GM12801 (cell line): Measurements from ENCODE around the gene C16orf95.

Source experiments
- TF ChIP-seq, protein P1 (sequence below): IDR thresholded peaks from one replicate; pipeline ENCODE4 v1.5.1; 2011; ENCODE audit warnings: control low read depth; ENCODE audit not compliant: insufficient read length; ENCODE audit errors: extremely low read depth

The C16orf95 gene

DNA sequence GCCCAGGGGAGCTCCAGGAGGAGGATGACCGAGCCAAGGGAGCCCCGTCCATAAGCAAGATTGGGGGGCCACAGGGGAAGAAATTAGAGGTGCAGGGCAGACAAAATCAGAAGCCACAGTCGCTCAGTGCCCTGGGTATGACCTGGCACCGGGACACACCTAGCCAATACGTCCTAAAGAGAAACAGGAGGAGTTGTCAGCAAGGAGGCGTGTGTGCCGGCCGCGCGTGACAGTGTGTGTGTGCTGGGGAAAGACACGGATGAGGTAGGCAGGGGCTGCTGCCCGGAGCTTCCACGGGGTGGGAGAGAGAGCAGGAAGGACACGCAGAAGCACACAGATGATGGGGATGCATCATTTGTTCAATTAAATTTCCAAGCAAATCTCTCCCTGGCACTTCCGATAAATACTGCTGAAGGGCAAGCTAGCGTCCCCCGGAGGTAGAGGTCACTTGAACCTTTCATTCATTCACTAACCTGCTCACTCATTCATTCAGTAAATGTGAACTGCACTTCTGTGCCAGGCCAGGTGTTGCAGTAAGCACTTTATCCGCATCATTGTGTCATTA lies 38.0 kb downstream of the C16orf95 start:
- TF ChIP-seq, protein P1, sequence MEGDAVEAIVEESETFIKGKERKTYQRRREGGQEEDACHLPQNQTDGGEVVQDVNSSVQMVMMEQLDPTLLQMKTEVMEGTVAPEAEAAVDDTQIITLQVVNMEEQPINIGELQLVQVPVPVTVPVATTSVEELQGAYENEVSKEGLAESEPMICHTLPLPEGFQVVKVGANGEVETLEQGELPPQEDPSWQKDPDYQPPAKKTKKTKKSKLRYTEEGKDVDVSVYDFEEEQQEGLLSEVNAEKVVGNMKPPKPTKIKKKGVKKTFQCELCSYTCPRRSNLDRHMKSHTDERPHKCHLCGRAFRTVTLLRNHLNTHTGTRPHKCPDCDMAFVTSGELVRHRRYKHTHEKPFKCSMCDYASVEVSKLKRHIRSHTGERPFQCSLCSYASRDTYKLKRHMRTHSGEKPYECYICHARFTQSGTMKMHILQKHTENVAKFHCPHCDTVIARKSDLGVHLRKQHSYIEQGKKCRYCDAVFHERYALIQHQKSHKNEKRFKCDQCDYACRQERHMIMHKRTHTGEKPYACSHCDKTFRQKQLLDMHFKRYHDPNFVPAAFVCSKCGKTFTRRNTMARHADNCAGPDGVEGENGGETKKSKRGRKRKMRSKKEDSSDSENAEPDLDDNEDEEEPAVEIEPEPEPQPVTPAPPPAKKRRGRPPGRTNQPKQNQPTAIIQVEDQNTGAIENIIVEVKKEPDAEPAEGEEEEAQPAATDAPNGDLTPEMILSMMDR, result no peak

DNA sequence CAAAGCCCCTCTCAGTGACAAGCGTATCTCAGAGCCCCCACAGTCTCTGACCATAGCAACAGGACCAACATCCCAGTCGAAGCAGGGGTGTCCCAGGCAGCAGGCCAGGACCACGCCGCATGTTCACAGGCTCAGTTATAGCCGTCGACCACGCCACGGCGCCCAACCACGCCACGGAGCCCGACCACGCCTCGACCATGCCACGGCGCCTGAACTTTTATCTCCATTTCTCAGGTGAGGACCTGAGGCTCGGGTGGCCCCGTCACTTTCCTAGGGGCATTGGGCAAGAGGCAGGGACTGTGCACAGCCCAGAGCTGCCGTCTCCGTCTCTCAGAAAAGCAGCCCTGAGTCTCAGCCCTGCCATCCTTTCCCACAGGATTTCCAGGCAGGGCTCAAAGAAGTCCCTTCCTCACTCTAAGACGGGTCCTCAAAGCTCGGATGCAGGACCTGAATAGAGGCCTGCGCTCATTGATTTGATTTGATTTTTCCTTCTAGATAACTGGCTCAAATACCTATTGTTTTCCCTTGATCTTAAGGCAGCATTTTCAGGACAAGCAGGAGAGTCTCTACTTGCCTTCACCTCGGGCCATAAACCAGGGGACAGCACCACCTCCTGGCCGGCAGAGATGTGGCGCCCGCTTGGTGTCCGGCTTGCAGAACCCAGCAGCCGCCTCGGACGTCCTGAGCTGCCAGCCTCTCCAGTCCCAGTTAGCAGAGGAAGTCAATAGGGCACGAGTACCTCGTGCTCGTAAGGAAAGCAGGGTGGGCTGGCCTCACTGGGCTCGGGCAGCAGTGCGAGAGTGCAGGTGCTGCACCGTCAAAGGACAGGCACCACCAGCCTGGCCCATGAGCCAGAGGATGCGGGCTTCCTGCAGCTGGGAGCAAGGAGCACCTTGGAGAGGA lies 38.8 kb downstream of the C16orf95 start:
- TF ChIP-seq, protein P1, result no peak

DNA sequence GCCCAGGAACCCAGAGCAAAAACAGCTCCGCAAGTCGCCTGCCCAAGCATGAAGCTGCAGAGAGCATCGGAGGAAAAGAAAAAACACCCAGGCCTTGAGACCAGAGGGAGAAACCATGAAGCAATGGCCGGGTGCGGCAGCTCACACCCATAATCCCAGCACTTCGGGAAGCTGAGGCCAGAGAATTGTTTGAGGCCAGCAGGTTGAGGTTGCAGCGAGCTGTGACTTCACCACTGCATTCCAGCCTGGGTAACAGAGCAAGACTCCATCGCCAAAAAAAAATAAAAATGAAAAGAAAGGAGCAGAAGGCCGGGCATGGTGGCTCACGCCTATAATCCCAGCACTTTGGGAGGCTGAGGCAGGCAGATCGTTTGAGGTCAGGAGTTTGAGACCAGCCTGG lies 40.3 kb downstream of the C16orf95 start:
- TF ChIP-seq, protein P1, result no peak

DNA sequence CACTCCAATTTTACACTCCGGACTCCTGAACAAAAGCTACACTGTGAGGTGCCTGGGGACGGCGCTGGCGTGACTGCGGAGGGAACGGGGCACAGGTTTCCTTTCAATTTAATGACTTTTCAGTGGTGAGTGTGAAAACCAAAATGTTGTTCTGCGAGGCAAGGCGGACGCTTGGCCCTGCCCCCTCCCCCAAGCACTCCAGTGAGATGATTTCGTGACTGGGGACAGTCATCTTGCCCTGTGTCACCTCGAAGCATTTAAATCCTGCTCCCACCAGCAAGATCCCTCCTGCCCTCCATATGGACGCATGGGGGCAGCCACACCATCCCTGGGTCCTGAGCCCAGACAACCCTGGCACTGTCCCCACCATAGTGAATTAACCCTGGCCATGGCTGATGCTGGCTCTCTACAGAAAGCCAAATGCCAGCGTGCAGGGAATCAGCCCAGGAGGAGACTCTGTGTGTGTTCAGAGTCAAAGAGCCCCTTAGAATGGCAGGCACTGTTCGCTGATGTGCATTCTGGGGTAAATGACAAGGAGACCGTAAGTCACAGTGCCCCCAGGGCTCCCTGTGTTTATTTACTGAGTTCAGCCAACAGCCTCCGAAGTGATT lies 41.0 kb downstream of the C16orf95 start:
- TF ChIP-seq, protein P1, result no peak

DNA sequence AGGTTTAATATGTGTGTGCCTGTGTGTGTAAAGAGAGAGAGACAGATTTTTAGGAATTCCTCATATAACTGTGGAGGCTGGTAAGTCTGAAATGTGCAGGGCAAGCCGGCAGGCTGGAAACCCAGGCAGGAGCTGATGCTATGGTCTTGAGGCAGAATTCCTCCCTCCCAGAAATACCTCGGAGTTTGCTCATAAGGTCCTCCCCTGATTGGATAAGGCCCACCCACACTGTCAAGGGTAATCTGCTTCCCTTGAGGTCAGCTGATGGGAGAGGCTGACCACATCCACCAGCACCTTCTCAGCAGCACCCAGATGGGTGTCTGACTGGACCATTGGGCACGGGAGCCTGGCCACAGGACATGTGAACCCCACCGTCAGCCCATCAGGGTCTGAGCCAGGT lies 42.4 kb downstream of the C16orf95 start:
- TF ChIP-seq, protein P1, result no peak

DNA sequence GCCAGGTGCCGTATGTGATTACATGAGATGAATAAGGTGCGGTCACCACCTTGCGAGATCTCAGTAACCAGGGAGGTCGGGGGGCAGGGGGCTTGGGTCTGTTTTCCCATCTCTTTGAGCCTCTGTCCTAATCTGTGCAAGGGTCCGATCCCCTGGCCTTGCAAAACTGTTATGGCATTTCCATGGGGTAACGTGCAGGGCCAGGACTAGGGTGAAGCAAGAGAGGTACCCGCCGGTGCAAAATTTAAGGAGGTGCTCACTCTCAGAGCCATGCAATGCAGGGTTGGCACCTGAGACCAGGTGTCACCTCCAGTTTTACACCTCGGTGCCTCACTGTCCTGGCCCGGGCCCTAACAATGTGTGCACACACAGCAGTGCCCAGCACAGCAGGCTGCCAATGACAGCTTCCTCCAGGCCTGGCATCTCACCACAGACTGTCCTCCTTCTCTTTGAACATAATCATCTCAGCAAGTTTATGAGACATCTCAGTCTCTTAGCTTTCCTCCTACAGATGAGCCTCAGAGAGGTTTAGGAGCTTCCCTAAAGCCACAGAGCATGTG lies 43.6 kb downstream of the C16orf95 start:
- TF ChIP-seq, protein P1, result no peak

DNA sequence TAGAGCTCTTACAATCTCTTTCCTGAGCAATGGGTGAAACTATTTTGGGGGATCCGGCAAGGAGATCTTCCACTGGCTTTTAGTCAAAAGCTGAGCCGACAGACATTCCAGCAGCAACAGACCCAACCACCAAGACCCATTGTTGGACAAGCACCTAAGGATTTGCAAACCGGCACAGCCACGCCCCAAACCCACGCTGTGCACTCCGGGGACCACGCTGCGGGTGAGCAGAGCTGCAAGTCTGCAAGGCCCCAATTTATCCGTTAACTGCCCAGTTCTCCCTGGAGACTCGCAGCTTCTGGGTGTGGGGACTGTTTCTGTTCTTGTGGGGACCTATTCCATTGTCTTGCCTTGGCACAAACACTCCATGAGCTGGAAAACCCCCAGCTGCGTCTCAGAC lies 45.9 kb downstream of the C16orf95 start:
- TF ChIP-seq, protein P1, result no peak
